VCaP (cell line): ENCODE data around the gene PKNOX1.

Experiments
- H3K27ac ChIP-seq: fragments of 450-650 bp; 2 replicates; pipeline ENCODE4 v1.5.1; 2017
- CTCF ChIP-seq: fragments of 450-650 bp; conservative IDR thresholded peaks from 2 replicates; pipeline ENCODE4 v1.5.1; 2017; ENCODE audit warnings: mild to moderate bottlenecking, moderate library complexity

The PKNOX1 gene

GRCh38 chr21:43006874-43007208, 32.5 kb downstream of the PKNOX1 start:
- TF ChIP-seq CTCF, result no peak
- peak overlapping the region; percentile 55 for H3K27ac ChIP-seq

- TF ChIP-seq CTCF, result no peak
- no peak overlapping the region for H3K27ac ChIP-seq
Measured at GRCh38 chr21:43012596-43012995, 38.2 kb downstream of the PKNOX1 start.

- no peak overlapping the region for H3K27ac ChIP-seq
- TF ChIP-seq CTCF, result no peak
Measured at GRCh38 chr21:43015906-43016540, 41.7 kb downstream of the PKNOX1 start.

- H3K27ac ChIP-seq, result no peak overlapping the region
- no peak for TF ChIP-seq CTCF
Measured at GRCh38 chr21:43016728-43017127, 42.4 kb downstream of the PKNOX1 start.

- no peak for TF ChIP-seq CTCF
Measured at GRCh38 chr21:43018519-43018918, 44.2 kb downstream of the PKNOX1 start.

GRCh38 chr21:43020177-43020576, 45.8 kb downstream of the PKNOX1 start:
- H3K27ac ChIP-seq, result no peak overlapping the region
- no peak for TF ChIP-seq CTCF

More at GRCh38 chr21:43018519-43018918, 44.2 kb downstream of the PKNOX1 start:
- no peak overlapping the region for H3K27ac ChIP-seq

GRCh38 chr21:43020771-43021170, 46.4 kb downstream of the PKNOX1 start:
- H3K27ac ChIP-seq, result no peak overlapping the region
- TF ChIP-seq CTCF, result no peak
